Stimulated activated CD4-positive, alpha-beta T cell treated with anti-CD3 and anti-CD28 coated beads, TNF-alpha, amount 100 ng/mL, for 1 hour (primary cell): ENCODE data around the gene MAGEL2.

Source experiments
- DNase-seq, 3 donors: peaks; one replicate each; pipeline ENCODE4 v3.0.0-alpha.2; 2020; ENCODE audit warnings: low read depth in 3 of 3, low spot score in 1 of 3

MAGEL2 gene

DNA sequence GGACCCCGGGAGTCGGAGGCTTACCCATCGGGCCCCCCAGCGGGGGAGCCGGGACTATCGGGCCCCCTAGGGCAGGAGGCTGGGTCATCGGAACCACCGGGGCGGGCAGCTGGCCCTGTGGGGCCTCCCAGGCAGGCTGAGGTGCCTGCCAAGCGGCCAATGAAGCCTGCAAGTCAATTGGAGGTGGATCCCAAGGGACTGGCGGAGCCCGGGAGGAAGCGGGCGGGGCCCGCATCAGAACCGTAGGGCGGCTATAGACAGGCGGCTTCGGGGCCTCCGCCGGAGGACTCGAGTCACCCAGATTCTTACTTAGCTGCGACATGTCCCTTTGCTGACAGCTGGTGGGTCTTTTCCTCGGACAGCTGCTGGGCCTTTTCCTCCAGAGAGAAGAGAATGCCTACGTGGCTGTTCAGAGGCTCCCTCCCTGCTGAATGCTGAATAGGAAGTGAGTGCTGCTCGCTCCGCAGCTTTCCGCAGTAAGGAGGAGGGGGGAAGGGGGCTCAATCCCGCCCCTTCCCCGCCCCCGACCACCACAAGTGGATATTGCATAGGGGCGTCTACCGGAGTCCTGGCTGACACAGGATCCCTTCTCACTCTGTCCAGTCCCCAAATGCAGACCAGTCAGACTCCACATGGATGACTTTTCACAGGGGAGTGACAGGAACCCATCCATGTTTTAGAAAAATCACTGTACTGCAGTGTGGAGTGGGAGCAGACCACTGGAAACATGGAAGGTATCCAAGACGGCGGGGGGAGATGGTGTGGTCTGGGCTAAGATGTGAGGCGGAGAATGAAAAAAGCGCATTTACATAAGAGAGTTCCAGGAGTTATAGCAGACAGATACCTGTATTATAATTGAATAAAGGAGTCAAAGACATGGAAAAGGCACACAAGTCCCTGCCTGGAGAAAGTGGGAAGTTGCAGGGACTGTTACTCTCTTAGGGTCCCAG is at the start of gene MAGEL2:
Gene MAGEL2 (minus strand): TSS at position 447 of the 950 bp plus-strand sequence. CDS start 125 bp downstream, at position 322.
- DNase-seq = no peak

DNA sequence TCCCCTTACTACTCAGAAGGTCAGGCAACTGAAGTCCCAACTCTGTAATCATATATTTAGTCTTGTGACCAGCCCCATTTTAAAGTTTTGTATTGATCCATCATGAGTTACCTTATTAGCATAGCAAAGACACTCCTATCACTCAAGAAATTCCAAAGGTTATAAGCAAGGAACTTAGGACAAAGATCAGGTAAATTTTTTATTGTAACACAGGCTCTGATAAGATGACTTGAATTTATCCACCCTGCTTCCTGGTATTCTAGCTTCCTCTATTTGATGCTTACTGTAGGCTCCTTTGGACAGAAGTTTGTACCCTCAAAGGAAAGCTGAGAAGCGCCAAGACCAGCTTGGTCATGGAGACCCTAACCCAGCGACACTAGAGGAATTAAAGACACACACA is 47.6 kb upstream of the MAGEL2 start:
- DNase-seq = no peak

DNA sequence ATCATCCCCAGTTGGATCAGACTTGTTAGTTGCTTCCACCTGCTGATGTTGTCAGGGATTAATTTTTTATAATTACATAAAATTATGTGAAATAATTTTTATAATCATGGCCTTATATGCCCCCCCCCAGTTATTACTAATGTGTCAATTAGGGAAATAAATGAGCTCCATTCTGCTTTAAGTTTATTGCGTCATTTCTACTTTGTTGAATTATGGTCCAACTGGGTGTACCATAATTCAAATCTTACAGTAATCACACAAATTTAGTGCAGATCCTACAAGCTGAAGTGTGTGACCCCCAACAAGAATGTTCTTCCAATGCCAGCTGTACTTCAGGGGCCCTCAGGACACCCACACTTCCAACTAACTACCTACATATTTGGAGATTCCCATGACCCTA is 46.9 kb upstream of the MAGEL2 start:
- no peak for DNase-seq

DNA sequence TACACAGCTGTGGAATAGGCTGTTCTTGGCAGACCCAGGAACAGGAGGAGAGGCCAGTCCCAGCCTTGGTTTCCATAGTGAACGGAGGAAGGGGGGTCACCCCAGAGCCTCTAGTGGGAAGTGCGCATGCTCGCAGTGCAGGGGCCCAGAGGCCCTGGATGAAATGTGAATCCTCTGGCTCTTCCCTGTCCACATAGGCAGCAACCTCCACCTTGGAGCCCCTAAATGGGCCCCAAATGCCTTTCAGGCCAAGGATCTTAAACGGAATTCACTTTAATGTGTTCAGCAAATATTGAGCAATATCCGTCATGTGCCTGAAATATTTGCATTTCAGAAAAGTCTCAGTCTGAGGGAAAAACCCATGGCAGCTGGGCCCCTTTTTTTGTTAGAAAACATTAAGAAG is 42.8 kb upstream of the MAGEL2 start:
- DNase-seq = no peak

DNA sequence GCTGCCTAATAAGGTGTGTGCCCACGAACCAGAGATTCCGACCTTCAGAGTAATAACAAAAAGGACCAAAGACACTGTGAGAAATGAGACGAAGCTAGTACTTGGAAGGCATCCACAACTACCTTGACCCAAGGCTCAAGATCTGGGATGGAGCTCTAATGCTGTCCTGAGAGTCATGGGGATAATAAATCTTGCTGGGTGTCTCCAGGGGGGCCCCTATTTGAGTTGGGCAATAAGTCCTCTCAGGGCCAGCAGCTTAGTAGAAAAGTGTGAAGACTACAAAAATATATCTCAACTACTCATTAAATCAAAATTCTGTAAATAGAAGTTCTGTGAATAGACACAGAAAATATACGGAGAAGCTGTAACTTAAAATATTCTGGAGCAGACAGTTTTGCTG is 42.3 kb upstream of the MAGEL2 start:
- no peak for DNase-seq

DNA sequence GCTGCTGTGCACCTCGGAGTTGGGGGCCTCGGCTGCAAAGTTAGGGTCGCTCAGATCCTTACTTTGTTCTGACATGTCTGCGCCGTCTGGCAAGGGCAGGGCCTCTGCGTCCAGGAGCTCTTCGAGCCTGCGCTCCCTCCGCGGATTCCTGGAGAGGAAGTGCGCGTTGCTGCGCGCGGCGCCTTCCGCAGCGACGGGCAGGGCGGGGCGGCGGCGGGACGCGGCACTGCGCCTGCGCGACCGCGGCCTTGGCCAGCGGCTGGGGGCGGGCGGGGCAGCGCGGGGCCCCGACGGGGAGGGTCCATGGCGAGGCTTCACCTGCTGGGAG is 39.4 kb upstream of the MAGEL2 start, which contains the start of gene NDN:
Gene NDN (minus strand): TSS at position 163 of the 328 bp plus-strand sequence. CDS start 88 bp downstream, at position 75.
- no peak for DNase-seq

DNA sequence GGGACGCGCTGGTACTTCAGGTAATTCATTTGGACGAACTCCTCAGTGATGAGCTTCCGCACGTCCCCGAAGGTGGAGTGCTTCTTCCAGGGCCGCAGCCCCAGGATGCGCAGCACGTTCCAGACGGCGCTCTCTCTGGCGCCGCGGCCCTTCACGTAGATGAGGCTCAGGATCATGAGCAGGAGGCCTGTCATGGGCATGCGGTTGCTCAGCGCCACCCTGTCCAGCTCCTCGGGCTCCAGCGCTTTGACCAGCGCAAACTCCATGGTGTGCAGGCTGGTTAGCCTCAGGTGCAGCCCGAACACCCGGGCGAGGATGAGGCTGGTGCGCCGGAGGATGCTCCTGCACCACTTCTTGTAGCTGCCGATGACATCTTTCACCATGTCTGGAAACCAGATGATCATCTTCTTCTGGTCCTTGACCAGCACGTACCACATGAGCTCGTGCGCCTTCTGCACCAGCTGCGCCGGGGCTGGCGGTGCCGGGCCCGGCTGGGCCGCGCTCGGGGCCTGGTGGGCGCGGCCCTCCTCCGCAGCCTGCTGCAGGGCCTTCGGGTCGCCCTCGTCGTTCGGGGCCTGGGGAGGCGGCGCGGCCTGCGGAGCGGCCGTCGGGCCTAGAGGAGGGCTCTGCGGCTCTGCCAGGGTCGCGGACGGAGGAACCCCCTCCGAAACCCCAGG is 38.9 kb upstream of the MAGEL2 start:
- no peak for DNase-seq

DNA sequence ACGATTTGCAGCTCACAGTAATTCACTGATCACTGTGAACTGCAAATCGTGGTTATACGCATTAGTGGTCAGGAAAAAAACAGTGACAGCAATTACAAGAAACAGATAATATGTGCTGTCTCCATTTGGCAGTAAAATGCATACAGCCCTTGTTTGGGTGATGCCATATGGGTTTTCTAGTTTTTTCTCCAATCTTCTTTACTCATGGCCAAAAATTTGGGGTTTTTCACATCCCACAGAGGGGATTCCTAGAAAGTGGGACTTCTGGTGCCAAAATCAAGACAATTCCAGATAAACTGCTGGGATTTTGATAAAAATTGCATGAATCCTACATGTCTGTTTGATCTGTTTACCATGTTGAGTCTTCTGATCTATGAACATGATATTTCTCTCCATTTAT is 23.8 kb upstream of the MAGEL2 start:
- DNase-seq = no peak

DNA sequence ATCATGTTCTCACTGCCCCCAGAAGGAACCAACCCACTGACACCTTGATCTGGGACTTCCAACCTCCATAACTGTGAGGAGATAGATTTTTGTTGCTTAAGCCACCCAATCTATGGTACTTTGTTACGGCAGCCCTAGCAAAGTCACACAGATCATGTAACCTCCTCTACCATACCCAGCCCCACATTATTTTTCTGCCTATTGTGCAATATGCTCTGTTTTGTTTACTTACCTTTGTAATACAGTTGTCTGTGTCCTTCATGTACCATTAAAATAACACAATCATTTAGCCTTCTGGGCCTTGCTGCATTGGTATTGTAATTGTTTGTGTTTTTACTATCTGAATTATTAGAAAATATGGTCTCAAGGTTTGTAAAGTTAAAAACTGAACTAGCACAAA is 23.3 kb upstream of the MAGEL2 start:
- DNase-seq = no peak

DNA sequence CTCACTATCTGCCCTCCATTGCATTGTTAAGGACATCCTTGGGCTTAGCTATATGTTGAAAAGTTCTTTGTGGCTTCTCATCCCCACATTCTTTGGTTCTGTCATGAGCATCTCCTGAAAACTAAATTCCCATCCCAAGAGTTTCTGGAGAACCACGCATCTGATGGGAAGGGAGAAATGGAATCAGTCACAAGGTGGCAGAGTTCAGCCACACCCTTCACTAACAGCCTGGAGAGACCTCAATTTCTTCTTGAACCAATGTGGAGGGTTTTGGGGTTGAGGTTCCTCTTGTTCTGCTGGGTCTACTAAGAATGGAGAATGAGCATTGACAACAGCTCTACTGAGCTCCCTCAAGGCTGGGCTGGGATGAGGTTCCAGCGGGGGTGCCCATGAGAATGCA is 15.6 kb upstream of the MAGEL2 start:
- DNase-seq = no peak

DNA sequence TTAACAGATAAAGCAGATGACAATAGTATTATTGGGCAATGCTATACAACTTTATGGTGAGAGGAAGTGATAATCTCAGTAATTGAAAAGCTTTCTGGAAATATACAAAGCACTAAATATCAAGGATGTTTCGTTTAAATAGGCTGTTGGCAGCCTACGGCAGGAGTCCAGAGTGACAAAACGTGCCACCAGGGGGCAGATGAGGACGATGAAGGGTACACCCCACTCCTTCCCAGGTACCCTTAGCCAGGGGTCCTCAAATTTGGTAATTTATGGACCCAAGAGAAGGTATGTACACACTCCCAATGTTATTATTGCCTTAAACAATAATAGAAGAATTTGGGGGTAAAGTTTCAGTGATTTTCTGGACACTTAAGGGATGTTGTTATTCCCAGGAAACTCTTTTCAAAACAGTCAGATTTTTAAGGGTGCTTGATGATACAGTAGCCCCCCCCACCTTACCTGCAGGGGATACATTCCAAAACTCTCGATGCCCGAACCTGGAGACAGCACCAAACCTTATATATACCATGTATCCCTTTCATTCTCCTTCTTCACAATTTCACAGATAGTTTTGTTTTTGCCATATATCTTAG is 1.4 kb upstream of the MAGEL2 start:
- peak in 1 of 3 donors; percentile 10 for DNase-seq

DNA sequence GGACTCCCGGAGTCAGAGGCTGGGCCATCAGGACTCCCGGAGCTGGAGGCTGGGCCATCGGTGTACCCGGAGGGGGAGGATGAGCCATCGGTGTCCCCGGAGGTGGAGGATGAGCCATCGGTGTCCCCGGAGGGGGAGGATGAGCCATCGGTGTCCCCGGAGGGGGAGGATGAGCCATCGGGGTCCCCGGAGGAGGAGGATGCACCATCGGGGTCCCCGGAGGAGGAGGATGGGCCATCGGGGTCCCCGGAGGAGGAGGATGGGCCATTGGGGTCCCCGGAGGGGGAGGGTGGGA is 719 bp downstream of the MAGEL2 start:
- no peak for DNase-seq

DNA sequence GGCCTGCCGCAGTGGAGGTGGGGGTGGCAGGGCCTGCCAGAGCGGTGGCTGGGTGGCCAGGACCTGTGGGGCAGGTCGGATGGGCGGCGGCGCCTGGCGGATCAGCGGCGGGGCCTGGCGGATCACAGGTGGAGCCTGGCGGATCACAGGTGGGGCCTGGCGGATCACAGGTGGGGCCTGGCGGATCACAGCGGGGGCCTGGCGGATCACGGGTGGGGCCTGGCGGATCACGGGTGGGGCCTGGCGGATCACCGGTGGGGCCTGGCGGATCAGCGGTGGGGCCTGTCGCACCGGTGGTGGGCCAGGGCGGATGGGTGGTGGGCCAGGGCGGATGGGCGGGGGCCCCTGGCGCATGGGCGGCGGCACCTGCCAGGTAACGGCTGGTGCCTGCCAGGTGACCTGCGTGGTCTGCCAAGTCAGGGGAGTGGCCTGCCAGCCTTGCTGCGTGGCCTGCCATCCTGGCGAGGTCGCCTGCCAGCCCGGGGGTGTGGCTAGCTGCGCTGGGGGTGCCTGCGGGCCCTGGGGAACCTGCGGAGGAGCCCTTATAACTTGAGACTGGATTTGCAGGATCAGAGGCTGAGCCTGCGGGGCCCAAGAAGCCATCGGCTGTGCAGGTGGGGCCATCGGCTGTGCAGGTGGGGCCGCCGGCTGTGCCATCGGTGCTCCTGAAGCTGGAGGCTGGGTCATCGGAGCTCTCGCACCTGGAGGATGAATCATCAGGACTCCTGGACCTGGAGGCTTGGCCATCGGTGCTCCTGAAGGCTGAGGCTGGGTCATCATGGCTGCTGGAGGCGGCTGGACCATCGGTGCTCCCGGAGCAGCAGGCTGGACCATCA is 1.3 kb downstream of the MAGEL2 start:
- DNase-seq = no peak

DNA sequence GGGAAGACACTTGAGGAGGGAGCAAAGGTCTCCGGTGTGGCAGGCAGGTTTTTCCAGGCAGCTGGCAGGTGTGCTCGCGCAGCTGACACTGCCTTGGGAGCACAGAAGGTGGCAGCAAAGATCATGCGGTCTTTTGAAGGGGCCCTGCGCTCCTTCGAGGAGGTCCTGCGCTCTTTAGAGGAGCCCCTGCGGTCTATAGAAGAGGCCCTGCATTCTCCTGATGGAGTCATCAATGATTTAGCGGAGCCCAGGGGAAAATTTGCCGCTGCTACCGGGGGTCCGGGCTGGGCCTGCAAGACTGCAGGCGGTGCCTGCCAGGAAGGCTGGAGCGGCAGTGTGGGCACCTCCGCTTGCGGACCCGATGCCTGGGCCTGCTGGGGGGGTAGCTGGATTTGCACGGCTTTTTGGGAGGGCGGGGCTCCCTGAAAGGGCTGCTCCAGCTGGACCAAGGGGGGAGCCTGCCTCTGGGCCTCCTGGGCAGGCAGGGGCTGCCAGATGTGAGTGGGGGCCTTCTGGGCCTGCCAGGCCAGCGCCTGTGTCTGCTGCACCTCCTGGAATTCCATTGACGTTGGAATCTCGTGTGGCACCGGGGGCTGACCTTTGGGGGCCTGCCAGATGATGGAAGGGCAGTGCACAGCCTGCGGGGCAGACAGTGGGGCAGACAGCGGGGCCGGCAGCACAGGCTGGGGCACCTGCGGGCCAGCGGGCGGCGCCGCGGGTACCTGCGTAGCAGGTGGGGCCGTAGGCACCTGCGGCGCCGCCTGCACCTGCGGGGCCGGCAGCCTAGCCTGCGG is 2.1 kb downstream of the MAGEL2 start:
- DNase-seq = no peak

DNA sequence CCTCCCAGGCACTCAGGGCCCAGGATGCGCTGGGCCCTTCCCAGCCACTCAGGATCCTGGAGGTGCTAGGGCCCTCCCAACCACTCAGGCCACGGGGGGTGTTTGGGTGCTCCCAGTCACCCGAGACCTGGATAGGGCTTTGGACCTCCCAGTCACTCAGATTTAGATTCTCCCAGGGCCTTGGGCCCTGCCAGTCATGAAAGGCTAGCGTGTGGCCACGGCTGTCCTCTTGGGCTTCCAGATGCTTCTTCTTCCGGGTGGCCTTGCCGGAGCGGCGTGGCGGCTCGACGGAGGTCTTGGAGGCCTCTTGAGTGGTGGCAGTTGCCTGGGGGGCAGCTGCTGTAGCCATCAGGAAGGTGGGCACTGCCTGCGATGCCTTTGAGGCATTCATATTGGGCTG is 2.8 kb downstream of the MAGEL2 start:
- no peak for DNase-seq

DNA sequence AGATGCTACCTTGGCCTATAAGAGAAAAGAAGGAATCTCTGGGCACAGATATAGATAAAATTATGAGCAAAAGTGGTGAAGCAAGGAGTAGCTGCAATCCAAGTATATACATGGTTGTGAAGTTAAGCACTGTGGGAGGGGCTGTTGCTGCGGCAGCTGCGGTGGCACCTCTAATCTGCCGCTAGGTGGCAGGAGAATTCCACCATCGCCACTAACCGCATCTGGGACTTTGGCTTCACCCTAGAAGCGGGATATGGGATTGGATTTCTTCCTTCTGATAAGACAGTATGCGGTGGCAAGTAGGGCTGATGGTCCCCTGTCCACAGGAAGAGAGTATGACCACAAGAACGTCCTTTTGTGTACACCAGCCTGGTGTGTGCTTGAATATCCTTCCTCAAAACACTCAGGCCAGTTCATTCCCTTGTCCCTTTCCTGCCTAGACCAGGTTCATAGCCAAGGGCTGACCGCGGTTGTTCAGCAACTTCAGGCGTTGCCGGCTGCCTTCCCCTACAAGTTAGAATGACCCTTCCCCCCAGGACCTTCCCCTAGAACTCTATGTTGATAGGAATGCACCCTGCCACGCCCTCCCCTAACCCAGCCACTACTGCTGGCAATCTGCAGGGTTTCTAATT is 5.1 kb downstream of the MAGEL2 start:
- no peak for DNase-seq

DNA sequence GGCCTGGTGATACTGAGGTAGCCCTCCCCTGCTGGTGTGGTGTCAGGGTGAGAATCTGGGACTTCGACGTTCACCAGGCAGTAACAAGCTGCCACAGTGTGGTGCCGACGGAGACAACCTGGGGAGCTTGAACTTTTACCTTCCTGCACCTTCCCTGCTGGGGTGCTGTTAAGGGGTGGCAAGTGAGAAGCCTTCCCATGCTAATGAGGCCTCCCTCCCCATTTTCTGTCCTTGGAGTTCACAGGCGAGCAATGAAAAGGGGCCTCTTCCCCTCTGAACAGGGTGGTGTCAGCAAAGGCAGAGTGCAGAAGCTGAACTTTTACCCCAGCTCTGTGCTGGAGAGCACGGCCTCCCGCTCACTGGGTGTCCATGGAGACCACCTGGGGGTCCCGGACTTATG is 13.5 kb downstream of the MAGEL2 start:
- no peak for DNase-seq

DNA sequence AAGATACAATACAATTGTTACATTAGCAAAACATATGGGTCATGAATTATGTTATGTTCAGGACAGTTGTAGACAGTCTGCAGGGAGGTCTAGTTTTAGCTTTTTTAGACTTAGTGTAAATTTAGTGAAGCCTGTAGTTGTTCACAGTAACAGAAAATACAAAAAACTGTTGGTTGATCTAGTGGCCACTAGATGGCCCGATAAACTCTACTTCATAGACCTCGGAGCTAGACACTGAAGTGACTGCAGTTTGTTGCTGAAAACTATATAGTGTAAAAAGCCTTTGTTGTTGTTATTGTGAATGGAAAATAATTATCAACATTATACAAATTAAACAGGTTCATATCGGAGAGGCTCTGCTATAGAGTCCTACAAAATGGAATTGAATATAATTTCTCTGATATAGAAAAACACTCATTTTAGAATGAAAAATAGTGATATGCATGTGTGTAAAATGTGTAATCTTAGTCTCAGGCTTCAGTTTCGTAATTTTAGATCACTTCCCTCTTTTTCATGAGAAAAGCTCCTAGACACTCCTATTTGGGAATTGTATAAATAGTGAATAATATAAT is 18.3 kb downstream of the MAGEL2 start:
- no peak for DNase-seq

DNA sequence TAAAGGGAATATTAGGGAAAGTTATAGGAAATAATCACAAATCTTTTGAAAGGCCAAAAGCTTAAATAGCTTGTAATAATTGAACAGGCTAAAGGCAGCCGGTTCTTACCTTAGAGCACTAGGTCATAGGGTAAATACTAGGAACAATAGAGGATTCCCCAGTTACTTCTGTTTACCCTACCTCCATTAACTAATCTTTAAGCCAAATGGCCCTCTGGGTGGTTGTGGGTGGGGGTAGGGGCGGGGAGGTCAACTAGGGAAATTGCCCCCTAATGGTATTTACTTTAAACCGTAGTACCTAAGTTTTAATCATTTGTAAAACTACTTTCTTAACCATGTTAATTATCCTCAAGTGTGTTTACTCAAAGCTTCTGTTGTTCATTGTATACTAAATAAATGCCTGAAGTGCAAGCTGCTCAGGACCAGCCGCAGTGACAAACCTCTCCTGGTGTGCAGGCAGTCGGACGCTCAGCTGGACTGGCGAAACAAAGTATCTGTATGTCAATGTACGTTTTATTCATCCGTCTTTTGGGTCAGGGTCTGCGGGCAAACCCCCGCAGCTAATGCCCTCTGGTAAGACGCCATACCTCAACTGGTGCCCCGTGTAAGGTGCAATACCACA is 18.9 kb downstream of the MAGEL2 start:
- DNase-seq = no peak
